ENCODE results near the gene IL1RAPL2. TPM values are rescaled to one million over a fixed set of nuclear protein-coding genes. Genes with fewer than 3 reads are reported as not detected.

IL1RAPL2 gene
- total RNA-seq, 1 donor, result not detected

DNA sequence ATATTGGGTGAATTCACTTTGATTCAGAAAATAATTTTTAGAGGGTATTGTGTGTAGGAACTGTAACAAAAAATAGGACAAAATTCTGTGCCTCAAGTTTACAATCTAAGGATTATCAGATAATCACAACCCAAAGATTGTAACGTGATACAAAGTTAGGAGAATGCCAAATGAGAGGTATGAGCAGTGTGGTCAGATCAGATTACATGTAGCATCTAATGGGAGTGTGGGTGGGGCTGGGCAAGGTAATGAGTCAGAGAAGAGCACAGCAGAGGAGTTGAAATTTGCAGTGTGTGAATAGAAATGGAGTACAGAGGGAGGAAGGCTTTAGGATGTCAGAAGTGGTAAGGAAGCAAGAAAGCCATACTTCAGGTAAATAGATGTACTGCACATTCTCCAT, 757.9 kb downstream of the IL1RAPL2 start:
- peaks cover 4% of the 10 kb centered on the region for H3K4me1 ChIP-seq (ENCODE audit: insufficient read depth, low read length)
- H4K20me1 ChIP-seq (ENCODE audit: insufficient read depth, low read length), result no peaks in the 10 kb centered on the region
- TF ChIP-seq, protein P1, sequence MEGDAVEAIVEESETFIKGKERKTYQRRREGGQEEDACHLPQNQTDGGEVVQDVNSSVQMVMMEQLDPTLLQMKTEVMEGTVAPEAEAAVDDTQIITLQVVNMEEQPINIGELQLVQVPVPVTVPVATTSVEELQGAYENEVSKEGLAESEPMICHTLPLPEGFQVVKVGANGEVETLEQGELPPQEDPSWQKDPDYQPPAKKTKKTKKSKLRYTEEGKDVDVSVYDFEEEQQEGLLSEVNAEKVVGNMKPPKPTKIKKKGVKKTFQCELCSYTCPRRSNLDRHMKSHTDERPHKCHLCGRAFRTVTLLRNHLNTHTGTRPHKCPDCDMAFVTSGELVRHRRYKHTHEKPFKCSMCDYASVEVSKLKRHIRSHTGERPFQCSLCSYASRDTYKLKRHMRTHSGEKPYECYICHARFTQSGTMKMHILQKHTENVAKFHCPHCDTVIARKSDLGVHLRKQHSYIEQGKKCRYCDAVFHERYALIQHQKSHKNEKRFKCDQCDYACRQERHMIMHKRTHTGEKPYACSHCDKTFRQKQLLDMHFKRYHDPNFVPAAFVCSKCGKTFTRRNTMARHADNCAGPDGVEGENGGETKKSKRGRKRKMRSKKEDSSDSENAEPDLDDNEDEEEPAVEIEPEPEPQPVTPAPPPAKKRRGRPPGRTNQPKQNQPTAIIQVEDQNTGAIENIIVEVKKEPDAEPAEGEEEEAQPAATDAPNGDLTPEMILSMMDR (IDR thresholded peaks at IDR 0.05; ENCODE audit: extremely low read depth, low read depth, low read length), result no peak
- no peaks in the 10 kb centered on the region for H3K27me3 ChIP-seq (ENCODE audit: insufficient read depth, low read length)
- no peak overlapping the region for H3K4me3 ChIP-seq (ENCODE audit: insufficient read depth, low read length)
- H3K4me2 ChIP-seq (ENCODE audit: insufficient read depth, low read length), result no peak overlapping the region
- no peaks in the 10 kb centered on the region for H3K79me2 ChIP-seq (ENCODE audit: insufficient read depth, low read length)
- H3K9me3 ChIP-seq (ENCODE audit: low read depth, low read length), result no peaks in the 10 kb centered on the region
- H3K27ac ChIP-seq (ENCODE audit: low read depth, low read length), result no peak overlapping the region
- DNase-seq (ENCODE audit: insufficient read length, low spot score, missing footprints), result no peak
- peak overlapping the region; percentile 43 for H2AFZ ChIP-seq (ENCODE audit: low read length)
- no peaks in the 10 kb centered on the region for H3K36me3 ChIP-seq (ENCODE audit: insufficient read depth, low read length)

DNA sequence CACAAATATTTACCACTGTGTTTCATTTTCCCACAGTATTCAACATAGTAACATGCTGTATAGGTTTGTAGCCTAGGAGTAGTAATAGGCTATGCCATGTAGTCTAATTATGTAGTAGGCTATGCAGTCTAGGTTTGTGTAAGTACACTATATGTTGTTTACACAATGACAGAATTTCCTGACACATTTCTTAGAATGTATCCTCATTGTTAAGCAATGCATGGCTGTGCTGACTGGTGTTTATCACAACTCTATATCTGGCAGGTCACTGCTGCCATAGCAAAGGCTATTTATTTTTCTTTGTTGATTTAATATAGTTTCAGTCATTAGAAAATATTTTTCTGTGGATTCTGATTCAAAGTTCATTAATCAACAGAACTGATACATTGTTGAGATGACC, 762.8 kb downstream of the IL1RAPL2 start:
- Histone ChIP-seq H3K27ac (ENCODE audit: low read depth, low read length) (no peak overlapping the region), H3K36me3 (ENCODE audit: insufficient read depth, low read length) (no peaks in the 10 kb centered on the region), H3K9me3 (ENCODE audit: low read depth, low read length) (no peaks in the 10 kb centered on the region), H3K4me1 (ENCODE audit: insufficient read depth, low read length) (peaks cover 7% of the 10 kb centered on the region), H3K27me3 (ENCODE audit: insufficient read depth, low read length) (no peaks in the 10 kb centered on the region), H4K20me1 (ENCODE audit: insufficient read depth, low read length) (no peaks in the 10 kb centered on the region), H3K4me2 (ENCODE audit: insufficient read depth, low read length) (no peak overlapping the region), H3K4me3 (ENCODE audit: insufficient read depth, low read length) (no peak overlapping the region), H3K79me2 (ENCODE audit: insufficient read depth, low read length) (no peaks in the 10 kb centered on the region), H2AFZ (ENCODE audit: low read length) (no peak overlapping the region)
- TF ChIP-seq, protein P1 (IDR thresholded peaks at IDR 0.05; ENCODE audit: extremely low read depth, low read depth, low read length), result no peak
- DNase-seq (ENCODE audit: insufficient read length, low spot score, missing footprints), result no peak

DNA sequence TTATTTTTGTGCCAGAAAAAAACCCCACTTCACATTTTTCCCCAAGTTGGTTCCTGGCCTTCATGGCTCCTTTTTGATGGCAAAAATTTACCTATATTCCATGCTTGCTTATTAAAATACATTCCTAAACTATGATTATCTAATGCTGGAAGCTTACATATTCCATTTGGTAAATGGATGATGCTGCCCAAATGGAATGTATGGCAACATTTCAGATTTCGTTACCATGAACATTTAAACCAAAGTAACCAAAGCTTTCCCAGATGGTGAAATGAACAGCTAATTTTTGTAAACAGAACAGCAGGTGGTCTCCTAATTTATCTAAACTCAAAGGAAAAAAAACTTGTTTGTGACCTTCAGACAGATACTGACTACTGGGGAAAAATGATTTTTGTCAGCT, 765.2 kb downstream of the IL1RAPL2 start:
- H3K27me3 ChIP-seq (ENCODE audit: insufficient read depth, low read length), result no peaks in the 10 kb centered on the region
- H3K79me2 ChIP-seq (ENCODE audit: insufficient read depth, low read length), result no peaks in the 10 kb centered on the region
- no peaks in the 10 kb centered on the region for H3K9me3 ChIP-seq (ENCODE audit: low read depth, low read length)
- no peak overlapping the region for H3K4me3 ChIP-seq (ENCODE audit: insufficient read depth, low read length)
- H3K27ac ChIP-seq (ENCODE audit: low read depth, low read length), result no peak overlapping the region
- H3K4me2 ChIP-seq (ENCODE audit: insufficient read depth, low read length), result no peak overlapping the region
- DNase-seq (ENCODE audit: insufficient read length, low spot score, missing footprints), result no peak
- H3K4me1 ChIP-seq (ENCODE audit: insufficient read depth, low read length), result peaks cover 3% of the 10 kb centered on the region
- H4K20me1 ChIP-seq (ENCODE audit: insufficient read depth, low read length), result no peaks in the 10 kb centered on the region
- no peaks in the 10 kb centered on the region for H3K36me3 ChIP-seq (ENCODE audit: insufficient read depth, low read length)
- H2AFZ ChIP-seq (ENCODE audit: low read length), result no peak overlapping the region
- TF ChIP-seq, protein P1 (IDR thresholded peaks at IDR 0.05; ENCODE audit: extremely low read depth, low read depth, low read length), result no peak

DNA sequence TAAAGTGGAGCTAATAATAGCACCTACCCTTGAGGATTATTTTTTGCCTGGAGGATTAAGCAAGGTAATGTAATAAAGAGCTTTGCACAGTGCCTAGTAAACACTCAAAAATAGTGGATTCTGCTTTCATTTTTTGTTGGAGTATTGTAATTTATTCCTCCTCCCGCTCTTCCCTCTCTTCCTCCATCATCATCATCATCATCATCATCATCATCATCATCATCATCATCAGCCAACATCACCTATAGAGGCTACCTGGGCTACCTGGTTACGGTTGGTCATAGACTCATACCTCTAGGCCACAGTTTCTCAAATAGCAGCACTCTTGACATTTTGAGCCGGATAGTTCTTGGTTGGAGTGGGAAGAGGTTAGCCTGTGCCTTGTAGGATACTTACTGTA, 781.4 kb downstream of the IL1RAPL2 start:
- Histone ChIP-seq H3K36me3 (ENCODE audit: insufficient read depth, low read length) (no peaks in the 10 kb centered on the region), H3K9me3 (ENCODE audit: low read depth, low read length) (no peaks in the 10 kb centered on the region), H3K27me3 (ENCODE audit: insufficient read depth, low read length) (peaks cover 3% of the 10 kb centered on the region), H3K4me3 (ENCODE audit: insufficient read depth, low read length) (no peak overlapping the region), H4K20me1 (ENCODE audit: insufficient read depth, low read length) (no peaks in the 10 kb centered on the region), H3K79me2 (ENCODE audit: insufficient read depth, low read length) (no peaks in the 10 kb centered on the region), H3K4me1 (ENCODE audit: insufficient read depth, low read length) (no peaks in the 10 kb centered on the region), H3K4me2 (ENCODE audit: insufficient read depth, low read length) (no peak overlapping the region), H2AFZ (ENCODE audit: low read length) (no peak overlapping the region), H3K27ac (ENCODE audit: low read depth, low read length) (no peak overlapping the region)
- TF ChIP-seq, protein P1 (IDR thresholded peaks at IDR 0.05; ENCODE audit: extremely low read depth, low read depth, low read length), result no peak
- DNase-seq (ENCODE audit: insufficient read length, low spot score, missing footprints), result no peak
